Measurements from ENCODE around the gene NAA50.

DNA sequence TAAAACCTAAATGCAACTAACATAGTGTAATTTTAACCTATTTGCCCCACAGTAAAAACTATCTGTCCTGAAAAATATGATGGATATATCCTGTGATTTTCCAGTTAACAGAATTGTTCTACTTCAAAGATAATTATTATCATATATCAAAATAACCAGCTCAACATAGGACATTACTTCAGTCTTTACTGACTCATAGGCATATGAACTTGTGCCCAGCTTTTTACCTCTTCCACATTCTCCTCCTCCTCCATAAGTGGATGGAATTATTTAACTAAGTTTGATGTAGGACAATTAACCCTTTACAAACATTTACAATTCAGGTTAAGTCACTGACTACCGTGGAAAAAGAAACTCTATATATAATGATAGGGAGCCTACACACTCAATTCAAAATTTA is 26.8 kb downstream of the NAA50 start:
- TF ChIP-seq GATA3 (IDR thresholded peaks at IDR 0.05; ENCODE audit: low read depth, low read length) (no peak), GATA2 (IDR thresholded peaks at IDR 0.05; ENCODE audit: low read depth, low read length) (no peak)

Data from SH-SY5Y (cell line).